CD4-positive, alpha-beta T cell treated with Interleukin-12 subunit alpha and Interleukin-12 subunit beta, for 1 hour (primary cell): ENCODE data around the gene RUNDC3A.
"Not testable (repeated sequence)": the region's sequence is repeated elsewhere in the genome, so short reads cannot be mapped to it uniquely, and the experiment has no call there.

Experiments
- DNase-seq: peaks from one replicate; pipeline ENCODE4 v3.0.0-alpha.2; 2020

RUNDC3A gene

DNA sequence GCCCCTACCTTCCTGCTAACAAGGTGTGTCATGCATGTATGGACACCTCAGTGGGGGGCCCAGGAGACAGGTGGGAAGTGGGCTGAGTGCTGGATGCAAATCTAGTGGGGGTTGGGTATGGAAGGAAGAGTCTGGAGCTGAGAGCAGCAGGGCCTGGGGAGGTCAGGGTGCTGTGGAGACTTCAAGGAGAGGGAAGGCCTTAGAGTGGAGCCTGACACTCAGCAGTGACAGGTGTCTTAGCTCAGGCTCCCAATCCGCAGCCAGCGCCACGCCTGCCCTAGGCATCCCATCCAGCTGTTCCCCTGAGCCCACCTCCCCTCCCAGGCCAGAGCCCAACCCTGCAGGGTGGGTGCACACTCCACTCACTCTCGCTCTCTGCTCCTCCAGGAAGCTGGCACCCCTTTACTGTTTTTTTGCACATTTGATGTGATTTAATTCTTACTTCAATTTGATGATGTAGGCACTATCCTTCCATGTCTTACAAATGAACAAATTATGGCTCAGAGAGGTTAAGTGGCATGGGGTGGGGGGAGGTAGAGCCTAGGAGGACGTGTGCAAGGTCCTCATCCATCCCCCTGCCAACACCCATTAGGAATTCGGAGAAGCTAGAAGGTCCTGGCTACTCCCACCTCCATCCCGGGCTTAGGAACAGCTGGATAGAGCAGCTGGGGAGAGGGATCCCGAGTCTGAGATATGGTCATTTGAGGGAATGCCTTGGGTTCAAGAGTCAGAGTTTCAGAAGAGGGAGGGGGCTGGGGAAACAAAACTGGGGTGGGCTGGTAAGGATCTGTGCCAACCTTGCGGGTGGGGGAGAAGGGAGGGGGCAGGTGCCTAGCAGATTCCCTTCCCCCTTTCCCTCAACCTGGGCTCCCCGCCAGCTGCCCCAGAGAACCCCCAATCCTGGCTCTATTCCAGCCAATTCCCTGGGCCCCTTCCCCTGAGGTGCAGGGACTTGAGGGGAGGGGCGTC is 53.2 kb downstream of the RUNDC3A start:
- no peak for DNase-seq

DNA sequence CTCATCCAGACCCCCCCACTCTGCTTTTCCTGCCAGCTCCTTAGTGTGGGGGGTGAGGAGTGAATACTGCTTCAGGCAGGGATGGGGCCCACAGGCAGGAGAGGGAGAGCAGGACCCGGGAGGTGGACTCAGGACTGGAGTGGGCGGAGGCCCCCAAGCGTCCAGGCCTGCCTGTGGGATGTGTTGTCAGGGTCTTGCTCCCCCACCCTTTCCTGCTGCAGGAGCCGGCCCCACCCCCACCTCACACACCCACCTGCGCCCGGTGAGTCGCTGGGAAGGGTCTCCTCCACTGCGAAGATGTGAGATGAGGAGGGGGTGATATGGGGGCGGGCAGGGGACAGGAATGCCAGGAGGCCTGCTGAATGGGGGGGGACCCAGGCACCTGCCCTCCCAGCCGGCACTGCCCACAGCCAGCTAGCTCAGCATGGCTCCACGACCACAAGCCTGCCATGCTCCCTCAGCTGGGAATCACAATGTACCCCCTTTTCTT is 54.1 kb downstream of the RUNDC3A start:
- no peak for DNase-seq

DNA sequence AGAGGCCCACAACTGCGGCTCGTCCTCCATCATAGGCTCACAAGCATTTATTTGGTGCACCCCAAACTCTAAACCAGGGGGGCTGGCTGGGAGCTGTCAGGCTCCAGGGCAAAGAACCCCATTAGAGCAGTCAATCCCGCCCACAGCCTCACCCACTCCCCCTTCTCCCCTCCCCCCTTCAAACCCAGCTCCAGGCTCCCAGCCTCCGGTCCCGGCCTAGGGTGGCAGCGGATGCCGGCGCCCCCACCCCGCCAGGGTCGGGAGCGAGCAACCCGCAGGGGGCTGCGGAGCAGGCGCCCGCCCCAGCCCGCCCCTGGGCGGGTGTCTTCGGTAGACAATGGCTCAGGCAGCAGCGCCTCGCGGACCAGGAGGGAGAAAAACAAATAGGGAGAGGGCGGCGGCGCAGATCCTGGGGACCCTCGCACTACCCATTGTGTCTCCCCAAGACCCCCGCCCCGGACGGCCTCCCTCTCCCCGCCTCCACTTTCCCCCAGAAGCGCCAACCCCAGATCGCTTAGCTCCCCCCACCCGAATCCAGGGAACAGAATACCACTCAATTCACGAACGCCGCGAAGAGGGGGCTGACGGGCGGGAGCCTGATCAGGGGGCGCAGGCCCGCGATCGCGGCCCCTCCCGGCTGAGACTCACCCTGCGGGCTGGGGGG is 54.7 kb downstream of the RUNDC3A start:
- peak; percentile 7 for DNase-seq

DNA sequence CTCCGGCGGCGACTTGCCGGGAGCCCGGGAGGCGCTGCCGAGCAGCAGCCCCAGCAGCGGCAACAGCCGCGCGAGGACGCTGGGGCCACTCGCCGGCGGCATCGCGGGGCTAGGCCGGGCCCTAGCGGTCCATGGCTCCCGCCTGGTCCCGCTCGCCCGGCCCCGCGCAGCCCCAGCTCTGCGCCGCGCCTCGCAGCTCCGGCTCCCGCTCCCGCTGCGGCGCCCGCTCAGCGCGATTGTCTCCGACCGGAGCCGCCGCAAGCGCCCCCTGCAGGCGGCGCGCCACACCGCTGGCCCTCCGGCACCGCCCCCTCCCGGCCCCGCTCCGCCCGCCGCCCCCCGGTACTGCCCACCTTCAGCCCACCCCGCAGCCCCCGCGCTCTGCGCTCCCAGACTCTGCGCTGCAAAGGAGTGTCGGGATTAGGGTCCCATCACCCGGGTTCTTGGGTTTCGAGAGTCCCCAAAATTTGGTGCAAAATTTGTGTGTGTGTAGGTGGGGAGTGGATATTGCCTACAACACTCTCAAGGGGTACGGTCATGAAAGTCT is 55.3 kb downstream of the RUNDC3A start, which contains the start of gene FAM171A2:
TSS of gene FAM171A2 (minus strand) at position 241 of the 547 bp plus-strand sequence. CDS start at position 102, 139 bp downstream.
- peak; percentile 73 for DNase-seq

DNA sequence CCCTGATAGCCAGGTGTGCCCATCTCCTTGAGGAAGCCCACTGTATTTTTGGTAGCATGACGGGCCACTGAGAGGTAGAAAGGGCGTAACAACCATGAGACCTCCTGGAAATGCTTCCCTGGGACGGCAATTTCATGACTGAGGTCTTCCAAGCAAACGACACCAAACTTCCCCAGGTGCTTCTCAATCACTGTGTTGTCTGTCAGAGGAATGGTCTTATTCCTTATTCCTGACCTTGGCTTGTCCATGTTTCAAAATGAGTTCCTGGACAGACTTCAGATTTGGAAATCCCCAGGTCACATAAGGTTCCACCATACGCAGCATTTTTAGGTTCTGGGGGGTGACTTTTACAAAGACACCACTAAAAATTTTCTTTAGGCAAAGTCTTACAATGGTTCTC is 56.6 kb downstream of the RUNDC3A start:
- DNase-seq, result not testable (repeated sequence)

DNA sequence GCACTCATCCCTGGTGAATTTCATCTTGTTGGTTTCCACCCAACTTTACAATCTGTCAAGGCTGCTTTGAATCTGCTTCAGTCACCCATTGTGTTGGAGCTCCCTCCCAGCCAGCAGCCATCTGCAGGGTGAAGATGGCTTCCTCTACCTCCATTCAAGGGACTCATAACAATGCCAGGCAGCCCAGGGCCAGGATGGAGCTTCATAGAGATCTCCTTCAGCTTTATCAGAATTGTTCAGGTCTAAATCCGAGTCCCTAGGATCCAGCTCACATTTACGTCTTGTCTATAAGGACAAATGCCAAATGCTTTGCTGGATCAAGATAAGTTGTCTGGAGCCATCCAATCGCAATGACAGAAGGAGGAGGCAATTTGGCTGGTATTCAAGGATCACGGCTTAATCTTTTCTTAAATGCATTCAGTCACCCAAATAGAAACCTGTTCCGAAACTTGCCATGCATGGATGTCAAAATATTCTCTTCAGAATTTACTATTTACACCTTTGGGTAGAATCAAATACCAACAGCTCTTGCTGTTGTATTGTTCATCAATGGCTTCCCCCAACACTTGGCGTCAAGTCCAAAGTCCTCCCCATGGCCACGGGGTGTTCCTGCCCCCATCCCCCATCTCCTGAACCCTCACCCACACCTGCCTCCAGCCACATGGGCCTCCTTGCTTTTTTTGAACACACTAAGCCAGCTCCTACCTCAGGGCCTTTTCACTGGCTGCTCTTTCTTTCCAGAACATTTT is 59.0 kb downstream of the RUNDC3A start:
- no peak for DNase-seq
